Stimulated activated CD4-positive, alpha-beta T cell treated with anti-CD3 and anti-CD28 coated beads, Interleukin-2, amount 100 ng/mL, for 24 hours (primary cell): ENCODE measurements around the gene TMEM239.

Source experiments
- DNase-seq, 2 donors: peaks; one replicate each; pipeline ENCODE4 v3.0.0-alpha.2; 2020

The TMEM239 gene

DNA sequence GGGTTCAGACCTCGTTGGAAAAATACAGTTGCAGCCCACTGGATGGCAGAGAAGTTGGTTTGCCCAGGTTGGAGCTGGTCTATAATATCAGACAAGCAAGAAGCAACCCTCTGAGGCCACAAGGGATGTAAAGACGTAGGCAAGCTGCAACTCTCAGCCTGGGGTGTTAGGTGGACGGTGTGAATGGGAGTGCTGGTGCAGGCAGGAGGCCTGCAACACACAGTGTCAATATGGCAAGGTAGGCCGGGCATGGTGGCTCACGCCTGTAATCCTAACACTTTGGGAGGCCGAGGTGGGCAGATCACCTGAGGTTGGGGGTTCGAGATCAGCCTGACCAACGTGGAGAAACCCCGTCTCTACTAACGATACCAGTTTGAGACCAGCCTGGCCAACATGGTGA is 34.9 kb downstream of the TMEM239 start:
- DNase-seq: no peak

DNA sequence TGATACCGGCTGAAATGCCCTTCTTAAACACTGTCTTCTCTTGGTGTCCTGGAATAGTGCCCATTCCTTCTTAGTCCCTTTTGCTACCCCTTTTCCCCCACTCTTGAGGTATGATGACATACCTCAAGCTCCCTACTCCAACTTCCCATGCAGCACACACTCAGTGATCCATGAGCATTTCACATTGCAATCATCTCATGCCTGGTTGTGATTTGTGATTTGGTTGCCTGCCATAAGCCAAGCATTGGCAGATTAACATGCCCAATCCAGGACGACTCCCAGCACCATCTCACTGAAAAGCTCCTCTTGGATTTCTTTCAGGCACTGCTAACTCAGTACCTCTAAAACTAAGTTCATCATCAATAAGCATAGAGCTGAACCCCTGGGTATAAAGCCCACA is 42.4 kb downstream of the TMEM239 start:
- no peak for DNase-seq

DNA sequence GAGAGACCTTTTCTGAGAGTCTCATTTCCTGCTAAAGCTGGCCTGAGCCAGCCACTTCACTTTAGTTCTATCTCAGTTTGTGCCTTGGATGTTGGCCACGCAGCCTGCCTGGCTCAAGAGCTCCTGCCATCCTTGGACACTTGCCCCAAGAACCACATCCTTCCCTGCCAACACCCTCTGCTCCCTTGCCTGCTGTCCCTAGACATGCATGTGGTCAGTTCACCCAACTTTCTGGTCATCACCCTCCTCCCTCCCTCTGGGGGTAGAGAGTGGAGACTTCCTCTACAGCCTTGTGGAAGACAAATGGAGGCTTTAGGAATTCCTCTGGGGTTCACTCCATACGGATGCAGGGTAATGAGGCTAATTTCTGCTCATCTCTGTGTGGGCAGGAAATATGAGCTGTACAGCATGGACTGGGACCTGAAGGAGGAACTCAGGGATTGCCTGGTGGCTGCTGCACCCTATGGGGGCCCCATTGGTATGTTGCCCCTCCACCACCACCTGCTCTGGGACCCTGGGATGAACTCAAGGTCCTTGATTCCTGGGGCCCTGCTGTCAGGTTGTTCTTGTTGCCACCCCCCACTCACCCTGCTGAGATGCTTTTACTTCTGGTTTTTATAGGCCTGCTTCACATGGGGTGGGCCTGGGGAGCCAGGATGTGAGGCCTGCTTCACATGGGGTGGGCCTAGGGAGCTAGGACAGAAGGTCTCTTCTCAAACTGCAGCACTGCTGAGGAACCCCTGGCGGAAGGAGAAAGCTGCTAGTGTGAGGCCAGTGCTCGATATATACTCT is 43.4 kb downstream of the TMEM239 start:
- no peak for DNase-seq

DNA sequence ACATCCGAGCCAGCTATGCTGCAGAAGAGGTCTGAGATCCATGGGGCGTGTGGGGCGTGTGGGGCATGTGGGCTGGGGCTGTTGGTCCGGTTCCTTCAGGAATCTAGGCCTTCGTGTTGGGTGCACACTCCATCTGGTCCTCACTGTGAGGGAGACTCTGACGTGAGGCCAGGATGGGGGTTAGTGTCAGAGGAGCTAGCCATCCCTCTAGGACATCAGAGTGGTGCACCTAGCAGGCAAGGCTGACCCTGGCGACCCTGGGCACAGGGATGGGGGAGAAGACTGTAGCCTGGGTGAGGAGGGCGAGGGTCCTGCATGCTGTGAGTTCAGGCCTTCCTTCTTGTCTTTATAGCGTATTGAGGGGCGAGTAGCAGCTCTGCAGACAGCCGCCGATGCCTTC is 48.5 kb downstream of the TMEM239 start:
- DNase-seq: no peak

DNA sequence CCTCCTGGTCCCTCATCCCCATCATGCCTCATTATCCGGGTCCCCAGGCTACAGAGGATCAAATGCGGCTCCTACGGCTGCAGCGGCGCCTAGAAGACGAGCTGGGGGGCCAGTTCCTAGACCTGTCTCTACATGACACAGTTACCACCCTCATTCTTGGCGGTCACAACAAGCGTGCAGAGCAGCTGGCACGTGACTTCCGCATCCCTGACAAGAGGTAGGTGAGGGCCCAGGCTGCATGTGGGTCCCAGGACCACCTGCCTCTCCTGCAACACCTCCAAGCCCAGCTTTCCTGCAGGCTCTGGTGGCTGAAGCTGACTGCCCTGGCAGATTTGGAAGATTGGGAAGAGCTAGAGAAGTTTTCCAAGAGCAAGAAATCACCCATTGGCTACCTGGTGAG is 48.9 kb downstream of the TMEM239 start:
- DNase-seq: no peak

DNA sequence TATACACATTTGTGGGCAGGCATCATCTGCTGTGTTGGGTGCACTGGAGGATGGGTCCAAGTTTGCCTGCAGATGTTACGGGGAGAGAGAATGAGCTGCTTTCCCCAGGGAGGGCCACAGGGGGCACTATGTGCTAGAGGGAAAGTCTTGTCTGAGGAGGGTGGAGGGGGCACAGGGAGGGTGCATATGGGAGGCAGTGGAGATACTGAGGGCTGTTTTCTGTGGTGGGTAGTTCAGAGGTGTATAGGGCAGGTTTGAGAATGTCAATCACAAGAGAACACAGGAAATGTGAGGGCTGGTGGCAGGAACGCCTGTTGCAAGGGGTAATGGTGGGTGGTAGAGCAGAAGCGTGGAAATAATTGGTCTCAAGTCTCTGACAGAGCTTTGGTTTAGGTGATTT is 49.5 kb downstream of the TMEM239 start:
- DNase-seq: peak; percentile 46 to 59

DNA sequence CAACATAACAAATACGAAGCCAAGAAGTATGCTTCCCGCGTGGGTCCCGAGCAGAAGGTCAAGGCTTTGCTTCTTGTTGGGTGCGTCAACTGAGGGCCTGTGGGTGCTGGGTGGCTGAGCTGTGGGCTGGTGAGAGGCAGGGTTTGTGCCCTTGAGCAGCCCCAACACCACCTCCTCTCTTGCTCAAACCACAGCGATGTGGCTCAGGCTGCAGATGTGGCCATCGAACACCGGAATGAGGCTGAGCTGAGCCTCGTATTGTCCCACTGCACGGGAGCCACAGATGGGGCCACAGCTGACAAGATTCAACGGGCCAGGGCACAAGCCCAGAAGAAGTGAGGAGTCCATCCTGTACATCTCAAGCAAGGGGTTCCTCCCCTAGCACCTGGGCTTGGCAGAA is 50.1 kb downstream of the TMEM239 start:
- no peak for DNase-seq

DNA sequence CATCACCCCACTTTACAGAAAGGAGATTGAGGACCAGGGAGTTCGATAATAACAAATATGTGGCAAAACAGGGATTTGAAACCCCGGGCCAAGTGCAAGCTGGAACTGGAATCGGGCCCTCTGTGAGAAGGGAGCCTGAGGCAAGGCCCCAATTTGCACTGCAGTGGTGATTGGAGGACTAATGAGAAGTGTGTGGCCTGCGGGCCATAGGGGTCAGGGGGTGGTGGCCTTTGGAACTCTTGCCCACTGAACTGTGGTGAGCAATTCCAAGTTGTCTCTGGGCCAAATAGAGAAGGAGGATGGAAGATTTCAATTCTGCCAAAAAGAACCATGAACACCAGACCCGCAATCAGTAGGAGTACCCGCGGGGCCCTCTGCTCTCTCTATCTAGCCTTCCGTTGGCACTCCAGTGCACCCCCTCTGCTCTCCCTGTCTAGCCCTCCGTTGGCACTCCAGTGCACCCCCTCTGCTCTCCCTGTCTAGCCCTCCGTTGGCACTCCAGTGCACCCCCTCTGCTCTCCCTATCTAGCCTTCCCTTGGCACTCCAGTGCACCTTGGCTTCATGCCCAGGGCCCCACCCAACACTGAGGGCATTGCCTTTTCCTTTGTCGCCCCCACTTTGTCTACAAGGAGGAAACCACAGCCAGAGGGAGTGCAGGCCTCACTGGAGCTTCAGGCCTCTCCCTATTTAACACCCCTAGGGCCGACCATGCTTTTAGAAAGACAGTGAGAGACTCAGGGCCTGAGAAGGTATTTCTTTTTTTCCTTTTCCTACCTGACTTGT is 51.1 kb downstream of the TMEM239 start:
- DNase-seq: no peak
